Liver (tissue), 3 donors: ENCODE results near the gene RRP12.

ENCODE experiments used
- EGR1 ChIP-seq, 2 donors: IDR thresholded peaks; 2 replicates each; pipeline ENCODE4 v1.6.1; 2016 to 2018; ENCODE audit warnings: antibody characterized with exemption in 2 of 2, low read depth in 2 of 2
- GABPA ChIP-seq, 2 donors: IDR thresholded peaks in 1 of 2; conservative IDR thresholded peaks in 1 of 2; 2 replicates each; pipeline ENCODE4 v1.6.1; 2016; ENCODE audit warnings: antibody characterized with exemption in 2 of 2, mild to moderate bottlenecking in 1 of 2, moderate library complexity in 1 of 2
- JUND ChIP-seq, 2 donors: IDR thresholded peaks; 2 replicates each; pipeline ENCODE4 v1.6.1; 2016; ENCODE audit warnings: antibody characterized with exemption in 2 of 2
- RAD21 ChIP-seq, 2 donors: IDR thresholded peaks; 2 replicates each; pipeline ENCODE4 v1.6.1; 2016; ENCODE audit warnings: antibody characterized with exemption in 2 of 2, mild to moderate bottlenecking in 2 of 2
- SP1 ChIP-seq: IDR thresholded peaks from 2 replicates; pipeline ENCODE4 v1.6.1; 2018; ENCODE audit warnings: antibody characterized with exemption, mild to moderate bottlenecking
- YY1 ChIP-seq: IDR thresholded peaks from 2 replicates; pipeline ENCODE4 v1.6.1; 2016; ENCODE audit warnings: antibody characterized with exemption, mild to moderate bottlenecking
- TF ChIP-seq, protein P1 (sequence below): fragments of 150-350 bp; IDR thresholded peaks from 2 replicates; pipeline ENCODE4 v1.5.1; 2017; ENCODE audit warnings: improper control_type of control experiment, low read depth, low read length; ENCODE audit not compliant: missing input control
- TF ChIP-seq, protein P2 (sequence below): IDR thresholded peaks from 2 replicates; pipeline ENCODE4 v1.6.1; 2016; ENCODE audit warnings: antibody characterized with exemption
- TF ChIP-seq, protein P3 (sequence below): IDR thresholded peaks from 2 replicates; pipeline ENCODE4 v1.6.1; 2016; ENCODE audit warnings: antibody characterized with exemption, mild to moderate bottlenecking
- TF ChIP-seq, protein P4 (sequence below): IDR thresholded peaks from 2 replicates; pipeline ENCODE4 v1.6.1; 2016; ENCODE audit warnings: antibody characterized with exemption
- donor health status: healthy.
- donor health status: healthy.

DNA sequence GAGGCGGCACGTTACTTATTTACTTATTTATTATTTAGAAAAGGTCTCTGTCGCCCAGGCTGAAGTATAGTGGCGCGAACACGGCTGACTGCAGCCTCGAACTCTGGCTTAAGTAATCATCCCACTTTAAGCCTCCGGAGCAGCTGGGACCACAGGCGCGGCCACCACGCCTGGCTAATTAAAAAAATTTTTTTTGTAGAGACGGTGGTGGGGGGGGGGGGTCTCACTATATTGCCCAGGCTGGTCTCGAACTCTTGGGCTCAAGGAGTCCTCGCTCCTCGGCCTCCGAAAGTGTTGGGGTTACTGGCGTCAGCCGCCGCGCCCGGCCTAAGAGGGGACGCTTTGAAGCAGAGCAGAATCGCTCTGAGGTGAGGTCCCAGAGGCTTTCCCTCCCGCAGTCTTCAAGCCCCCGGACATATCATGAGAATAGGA is 65.9 kb downstream of the RRP12 start:
- TF ChIP-seq, protein P1, sequence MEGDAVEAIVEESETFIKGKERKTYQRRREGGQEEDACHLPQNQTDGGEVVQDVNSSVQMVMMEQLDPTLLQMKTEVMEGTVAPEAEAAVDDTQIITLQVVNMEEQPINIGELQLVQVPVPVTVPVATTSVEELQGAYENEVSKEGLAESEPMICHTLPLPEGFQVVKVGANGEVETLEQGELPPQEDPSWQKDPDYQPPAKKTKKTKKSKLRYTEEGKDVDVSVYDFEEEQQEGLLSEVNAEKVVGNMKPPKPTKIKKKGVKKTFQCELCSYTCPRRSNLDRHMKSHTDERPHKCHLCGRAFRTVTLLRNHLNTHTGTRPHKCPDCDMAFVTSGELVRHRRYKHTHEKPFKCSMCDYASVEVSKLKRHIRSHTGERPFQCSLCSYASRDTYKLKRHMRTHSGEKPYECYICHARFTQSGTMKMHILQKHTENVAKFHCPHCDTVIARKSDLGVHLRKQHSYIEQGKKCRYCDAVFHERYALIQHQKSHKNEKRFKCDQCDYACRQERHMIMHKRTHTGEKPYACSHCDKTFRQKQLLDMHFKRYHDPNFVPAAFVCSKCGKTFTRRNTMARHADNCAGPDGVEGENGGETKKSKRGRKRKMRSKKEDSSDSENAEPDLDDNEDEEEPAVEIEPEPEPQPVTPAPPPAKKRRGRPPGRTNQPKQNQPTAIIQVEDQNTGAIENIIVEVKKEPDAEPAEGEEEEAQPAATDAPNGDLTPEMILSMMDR: no peak
- no peak for TF ChIP-seq SP1
- no peak for TF ChIP-seq GABPA (IDR thresholded peaks at IDR 0.05 in 1 of 2, conservative IDR thresholded peaks at IDR 0.05 in 1 of 2)
- no peak for TF ChIP-seq JUND (IDR thresholded peaks at IDR 0.05)
- no peak for TF ChIP-seq YY1
- TF ChIP-seq EGR1 (IDR thresholded peaks at IDR 0.05; ENCODE audit: low read depth in 2 of 2): no peak
- TF ChIP-seq, protein P2, sequence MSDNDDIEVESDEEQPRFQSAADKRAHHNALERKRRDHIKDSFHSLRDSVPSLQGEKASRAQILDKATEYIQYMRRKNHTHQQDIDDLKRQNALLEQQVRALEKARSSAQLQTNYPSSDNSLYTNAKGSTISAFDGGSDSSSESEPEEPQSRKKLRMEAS: no peak
- TF ChIP-seq, protein P3, sequence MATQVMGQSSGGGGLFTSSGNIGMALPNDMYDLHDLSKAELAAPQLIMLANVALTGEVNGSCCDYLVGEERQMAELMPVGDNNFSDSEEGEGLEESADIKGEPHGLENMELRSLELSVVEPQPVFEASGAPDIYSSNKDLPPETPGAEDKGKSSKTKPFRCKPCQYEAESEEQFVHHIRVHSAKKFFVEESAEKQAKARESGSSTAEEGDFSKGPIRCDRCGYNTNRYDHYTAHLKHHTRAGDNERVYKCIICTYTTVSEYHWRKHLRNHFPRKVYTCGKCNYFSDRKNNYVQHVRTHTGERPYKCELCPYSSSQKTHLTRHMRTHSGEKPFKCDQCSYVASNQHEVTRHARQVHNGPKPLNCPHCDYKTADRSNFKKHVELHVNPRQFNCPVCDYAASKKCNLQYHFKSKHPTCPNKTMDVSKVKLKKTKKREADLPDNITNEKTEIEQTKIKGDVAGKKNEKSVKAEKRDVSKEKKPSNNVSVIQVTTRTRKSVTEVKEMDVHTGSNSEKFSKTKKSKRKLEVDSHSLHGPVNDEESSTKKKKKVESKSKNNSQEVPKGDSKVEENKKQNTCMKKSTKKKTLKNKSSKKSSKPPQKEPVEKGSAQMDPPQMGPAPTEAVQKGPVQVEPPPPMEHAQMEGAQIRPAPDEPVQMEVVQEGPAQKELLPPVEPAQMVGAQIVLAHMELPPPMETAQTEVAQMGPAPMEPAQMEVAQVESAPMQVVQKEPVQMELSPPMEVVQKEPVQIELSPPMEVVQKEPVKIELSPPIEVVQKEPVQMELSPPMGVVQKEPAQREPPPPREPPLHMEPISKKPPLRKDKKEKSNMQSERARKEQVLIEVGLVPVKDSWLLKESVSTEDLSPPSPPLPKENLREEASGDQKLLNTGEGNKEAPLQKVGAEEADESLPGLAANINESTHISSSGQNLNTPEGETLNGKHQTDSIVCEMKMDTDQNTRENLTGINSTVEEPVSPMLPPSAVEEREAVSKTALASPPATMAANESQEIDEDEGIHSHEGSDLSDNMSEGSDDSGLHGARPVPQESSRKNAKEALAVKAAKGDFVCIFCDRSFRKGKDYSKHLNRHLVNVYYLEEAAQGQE: no peak
- no peak for TF ChIP-seq RAD21 (IDR thresholded peaks at IDR 0.05)
- TF ChIP-seq, protein P4, sequence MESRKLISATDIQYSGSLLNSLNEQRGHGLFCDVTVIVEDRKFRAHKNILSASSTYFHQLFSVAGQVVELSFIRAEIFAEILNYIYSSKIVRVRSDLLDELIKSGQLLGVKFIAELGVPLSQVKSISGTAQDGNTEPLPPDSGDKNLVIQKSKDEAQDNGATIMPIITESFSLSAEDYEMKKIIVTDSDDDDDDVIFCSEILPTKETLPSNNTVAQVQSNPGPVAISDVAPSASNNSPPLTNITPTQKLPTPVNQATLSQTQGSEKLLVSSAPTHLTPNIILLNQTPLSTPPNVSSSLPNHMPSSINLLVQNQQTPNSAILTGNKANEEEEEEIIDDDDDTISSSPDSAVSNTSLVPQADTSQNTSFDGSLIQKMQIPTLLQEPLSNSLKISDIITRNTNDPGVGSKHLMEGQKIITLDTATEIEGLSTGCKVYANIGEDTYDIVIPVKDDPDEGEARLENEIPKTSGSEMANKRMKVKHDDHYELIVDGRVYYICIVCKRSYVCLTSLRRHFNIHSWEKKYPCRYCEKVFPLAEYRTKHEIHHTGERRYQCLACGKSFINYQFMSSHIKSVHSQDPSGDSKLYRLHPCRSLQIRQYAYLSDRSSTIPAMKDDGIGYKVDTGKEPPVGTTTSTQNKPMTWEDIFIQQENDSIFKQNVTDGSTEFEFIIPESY: no peak
